Dendritic cell treated with granulocyte-macrophage colony-stimulating factor and Interleukin-4, amounts not matched to agents 40 ng/mL and 50 ng/mL, for 4 days (primary cell): ENCODE data around the gene LRG1.

Experiments used
- H3K27ac Mint-ChIP-seq: one replicate; pipeline ENCODE4 v1.8.0; 2022; ENCODE audit warnings: mild to moderate bottlenecking, mixed read lengths
- H3K27me3 Mint-ChIP-seq: one replicate; pipeline ENCODE4 v1.8.0; 2022; ENCODE audit warnings: mild to moderate bottlenecking, mixed read lengths
- H3K36me3 Mint-ChIP-seq: one replicate; pipeline ENCODE4 v1.8.0; 2022; ENCODE audit warnings: low read depth, mixed read lengths
- H3K4me1 Mint-ChIP-seq: one replicate; pipeline ENCODE4 v1.8.0; 2022; ENCODE audit warnings: low read depth, mixed read lengths
- H3K4me3 Mint-ChIP-seq: one replicate; pipeline ENCODE4 v1.8.0; 2022; ENCODE audit warnings: mild to moderate bottlenecking, moderate library complexity, mixed read lengths
- H3K9me3 Mint-ChIP-seq: one replicate; pipeline ENCODE4 v1.8.0; 2022; ENCODE audit warnings: mixed read lengths
- intact Hi-C: fragments of 100-400 bp; cut with micrococcal nuclease; formaldehyde crosslinking; loops from one replicate; pipeline ENCODE4 v1.15.0; 2022

The LRG1 gene

DNA sequence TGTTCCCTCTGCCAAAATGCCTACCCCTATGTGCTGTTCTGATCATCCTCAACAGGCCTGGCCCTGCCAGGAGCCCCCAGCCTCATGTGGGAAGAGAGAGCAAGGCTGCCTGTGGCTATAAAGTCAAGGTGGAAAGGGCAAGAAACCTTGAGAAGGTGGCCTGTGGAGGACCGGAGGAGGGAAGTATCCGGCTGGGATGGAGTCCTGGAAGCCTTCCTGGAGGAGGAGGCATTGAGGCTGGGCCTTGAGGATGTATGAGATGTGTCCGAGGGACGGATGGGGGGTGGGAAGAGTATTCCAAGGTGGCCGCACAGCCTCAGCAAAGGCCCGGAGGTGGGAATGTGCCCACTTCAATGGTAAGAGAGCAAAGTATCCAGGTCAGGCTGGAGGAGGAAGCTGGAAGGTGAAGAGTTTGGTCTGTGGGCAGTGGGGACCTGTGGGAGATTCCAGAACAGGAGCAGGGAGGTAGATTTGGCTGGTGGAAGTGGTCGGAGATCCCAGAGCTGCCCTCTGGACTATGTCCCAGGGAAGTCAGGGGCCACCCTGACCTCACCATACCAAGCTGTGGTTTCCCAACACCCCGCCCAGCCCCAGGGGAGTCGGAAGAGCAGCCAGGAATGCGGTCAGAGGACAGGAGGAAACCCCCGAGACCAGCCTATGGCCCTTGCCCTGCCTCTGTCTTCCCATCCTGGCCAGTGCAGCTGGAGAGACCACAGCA, 18.5 kb downstream of the LRG1 start:
- intact Hi-C loops: no loop called here

GRCh38 chr19:4519521-4520277, 20.1 kb downstream of the LRG1 start:
- H3K4me1 Mint-ChIP-seq: no peaks in the 10 kb centered on the region
- no peaks in the 10 kb centered on the region for H3K36me3 Mint-ChIP-seq
- H3K27ac Mint-ChIP-seq: no peak overlapping the region
- no peak overlapping the region for H3K4me3 Mint-ChIP-seq
- H3K27me3 Mint-ChIP-seq: peaks cover 21% of the 10 kb centered on the region
- H3K9me3 Mint-ChIP-seq: no peaks in the 10 kb centered on the region
- intact Hi-C loops: no loop called here

More for the DNA sequence above, 18.5 kb downstream of the LRG1 start:
- H3K36me3 Mint-ChIP-seq: no peaks in the 10 kb centered on the region
- H3K27ac Mint-ChIP-seq: no peak overlapping the region
- peaks cover 19% of the 10 kb centered on the region for H3K27me3 Mint-ChIP-seq
- peaks cover 5% of the 10 kb centered on the region for H3K4me1 Mint-ChIP-seq
- no peak overlapping the region for H3K4me3 Mint-ChIP-seq
- H3K9me3 Mint-ChIP-seq: no peaks in the 10 kb centered on the region

DNA sequence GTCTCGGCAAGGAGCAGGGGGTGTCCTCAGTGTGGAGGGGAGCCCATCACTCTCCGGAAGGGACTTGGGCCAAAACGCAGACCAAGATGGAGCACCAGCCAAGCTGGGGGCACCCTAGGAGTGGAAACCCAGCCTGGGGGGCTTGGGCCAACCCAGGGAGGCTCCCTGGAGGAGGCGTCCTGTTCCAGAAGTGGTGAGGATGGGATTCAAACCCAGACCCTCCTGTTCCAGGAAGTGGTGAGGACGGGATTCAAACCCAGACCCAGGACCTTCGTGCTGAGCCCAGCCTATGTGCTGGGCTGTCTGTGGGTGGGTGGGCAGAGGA, 20.7 kb downstream of the LRG1 start:
- intact Hi-C loops: no loop called here
- H3K4me1 Mint-ChIP-seq: no peaks in the 10 kb centered on the region
- H3K36me3 Mint-ChIP-seq: no peaks in the 10 kb centered on the region
- no peak overlapping the region for H3K4me3 Mint-ChIP-seq
- no peak overlapping the region for H3K27ac Mint-ChIP-seq
- peaks cover 21% of the 10 kb centered on the region for H3K27me3 Mint-ChIP-seq
- no peaks in the 10 kb centered on the region for H3K9me3 Mint-ChIP-seq

DNA sequence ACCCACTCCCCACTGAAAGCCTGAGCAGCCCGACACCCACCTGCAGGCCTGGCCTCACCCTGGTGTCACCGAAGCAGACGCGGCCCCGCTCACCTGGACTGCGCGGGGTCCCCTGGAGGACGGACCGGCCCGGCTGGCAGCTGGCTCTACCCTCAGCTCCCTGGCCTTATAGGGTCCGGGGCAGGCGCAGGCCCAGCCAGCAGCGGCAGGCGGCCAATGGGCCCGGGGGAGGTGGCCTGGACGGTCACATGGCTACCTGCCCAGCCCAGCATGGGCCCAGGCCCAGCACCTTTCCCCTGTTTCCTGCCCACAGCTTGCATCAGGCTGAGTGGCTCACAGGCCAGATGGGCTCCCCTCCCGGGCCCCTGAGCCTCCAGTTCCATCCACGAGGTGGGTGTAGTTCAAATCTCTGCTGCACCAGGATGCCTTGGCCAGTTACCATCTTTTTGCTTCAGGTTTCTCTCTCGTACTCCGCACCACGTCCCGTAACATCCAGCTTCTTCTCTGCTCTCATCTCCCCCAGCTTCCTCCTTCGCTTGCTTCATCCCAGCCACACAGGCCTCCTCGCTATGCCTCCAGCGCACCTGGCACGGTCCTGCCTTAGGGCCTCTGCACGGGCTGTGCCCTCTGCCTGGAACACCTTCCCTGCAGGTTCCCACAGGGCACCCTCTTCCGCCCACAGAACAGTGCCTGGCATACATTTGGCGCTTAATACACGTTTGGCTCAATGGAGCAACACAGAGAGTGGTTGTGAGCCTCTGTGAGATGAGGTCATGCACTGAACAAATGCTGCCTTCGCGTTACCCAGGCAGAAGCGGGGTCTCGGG, 21.3 kb downstream of the LRG1 start, which contains the start of gene PLIN4:
Gene PLIN4, minus strand, starts transcription at position 142 of the 827 bp plus-strand sequence. CDS start 214 bp downstream, outside the sequence.
- Mint-ChIP-seq H3K27me3 (peaks cover 24% of the 10 kb centered on the region), H3K4me1 (no peaks in the 10 kb centered on the region), H3K27ac (no peak within 1 kb of the TSS), H3K4me3 (no peak within 1 kb of the TSS), H3K9me3 (no peaks in the 10 kb centered on the region), H3K36me3 (no peaks in the 10 kb centered on the region)
- intact Hi-C loops: no loop called here

DNA sequence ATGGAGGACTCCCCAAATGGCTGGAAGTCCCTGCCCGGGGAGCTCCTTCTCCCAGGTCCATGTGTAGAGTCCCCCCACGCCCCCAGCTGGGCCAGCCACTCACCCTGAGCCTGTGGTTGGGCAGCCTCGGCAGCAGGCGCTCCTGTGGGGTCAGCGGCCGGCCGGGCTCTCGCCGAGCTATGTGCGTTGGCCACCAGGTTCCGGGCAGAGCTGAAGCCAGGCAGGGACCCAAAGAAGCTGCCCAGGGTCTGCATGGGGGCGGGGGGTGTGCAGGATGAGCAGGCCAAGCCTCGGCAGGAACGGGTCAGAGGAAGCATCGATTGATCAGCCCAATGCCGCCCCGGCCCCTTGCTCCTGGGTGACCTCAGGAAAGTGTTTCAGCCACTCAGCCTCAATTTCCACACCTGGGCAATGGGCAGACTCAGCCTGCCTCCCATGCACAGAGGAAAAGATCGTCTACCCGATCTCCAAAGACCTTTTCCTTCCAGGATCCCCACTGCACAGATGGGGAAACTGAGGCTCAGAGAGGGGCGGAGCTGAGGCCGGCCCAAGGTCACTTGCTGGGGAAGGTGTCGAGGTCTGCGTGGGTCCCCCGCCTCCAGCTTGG, 22.3 kb downstream of the LRG1 start:
- Mint-ChIP-seq H3K36me3 (no peaks in the 10 kb centered on the region), H3K4me3 (no peak overlapping the region), H3K27me3 (peaks cover 28% of the 10 kb centered on the region), H3K4me1 (no peaks in the 10 kb centered on the region), H3K9me3 (no peaks in the 10 kb centered on the region), H3K27ac (no peak overlapping the region)
- intact Hi-C loops: no loop called here

DNA sequence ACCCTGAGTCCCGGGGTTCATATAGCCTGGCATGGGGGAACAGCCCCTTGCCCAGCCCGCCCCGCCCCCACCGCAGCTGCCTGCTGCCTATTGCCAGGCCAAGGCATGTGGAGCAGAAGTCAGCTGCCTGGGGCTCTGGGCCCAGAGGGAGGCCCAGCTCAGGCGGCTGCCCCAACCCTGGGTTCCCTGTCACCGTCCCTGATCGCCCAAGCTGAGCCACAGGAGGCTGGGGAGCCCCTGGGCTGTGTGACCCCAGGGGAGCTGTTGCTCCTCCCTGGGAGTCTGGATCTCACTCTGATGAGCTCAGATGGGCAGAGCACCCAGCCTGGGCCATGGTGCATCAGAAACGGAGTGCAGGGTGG, 22.9 kb downstream of the LRG1 start:
- peaks cover 28% of the 10 kb centered on the region for H3K27me3 Mint-ChIP-seq
- no peaks in the 10 kb centered on the region for H3K36me3 Mint-ChIP-seq
- H3K9me3 Mint-ChIP-seq: no peaks in the 10 kb centered on the region
- no peak overlapping the region for H3K4me3 Mint-ChIP-seq
- H3K27ac Mint-ChIP-seq: no peak overlapping the region
- intact Hi-C loops: no loop called here
- no peaks in the 10 kb centered on the region for H3K4me1 Mint-ChIP-seq

DNA sequence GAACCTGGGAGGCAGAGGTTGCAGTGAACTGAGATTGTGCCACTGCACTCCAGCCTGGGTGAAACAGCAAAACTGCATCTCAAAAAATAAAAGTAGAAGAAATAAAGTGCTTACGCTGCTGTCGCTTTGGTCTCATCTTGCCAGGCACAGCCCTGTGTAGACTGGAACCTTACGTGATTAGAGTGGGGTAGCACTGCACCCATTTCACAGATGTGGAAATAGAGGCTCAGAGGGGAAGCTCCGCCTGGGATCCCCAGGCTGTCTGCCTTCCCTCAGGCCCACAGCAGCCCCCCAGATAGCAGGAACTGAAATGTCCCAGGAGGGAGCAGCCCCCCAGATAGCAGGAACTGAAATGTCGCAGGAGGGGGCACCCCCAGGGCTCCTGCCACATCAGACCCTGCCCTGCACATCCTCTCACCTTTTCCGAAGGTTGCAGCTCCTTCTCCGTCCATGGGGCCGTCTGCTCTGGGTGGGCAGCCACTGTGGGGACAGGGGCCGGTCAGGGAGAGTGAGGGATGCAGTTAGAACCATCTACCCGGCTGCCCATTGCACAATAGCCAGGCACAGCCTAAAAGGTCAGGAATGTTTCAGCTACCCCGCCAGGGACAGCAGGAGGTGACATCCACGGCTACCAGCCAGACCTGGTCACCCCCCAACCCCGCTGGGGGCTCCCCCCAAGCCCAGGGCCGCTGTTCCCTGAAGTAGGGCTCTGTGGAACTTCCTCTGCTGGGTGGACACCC, 23.5 kb downstream of the LRG1 start:
- Mint-ChIP-seq H3K4me3 (no peak overlapping the region), H3K27ac (no peak overlapping the region), H3K9me3 (no peaks in the 10 kb centered on the region), H3K4me1 (no peaks in the 10 kb centered on the region), H3K36me3 (no peaks in the 10 kb centered on the region), H3K27me3 (peaks cover 24% of the 10 kb centered on the region)
- intact Hi-C loops: no loop called here

GRCh38 chr19:4515732-4516131, 24.1 kb downstream of the LRG1 start:
- intact Hi-C loops: no loop called here
- Mint-ChIP-seq H3K36me3 (no peaks in the 10 kb centered on the region), H3K27ac (no peak overlapping the region), H3K27me3 (peaks cover 20% of the 10 kb centered on the region), H3K4me1 (no peaks in the 10 kb centered on the region), H3K4me3 (no peak overlapping the region), H3K9me3 (no peaks in the 10 kb centered on the region)

- Mint-ChIP-seq H3K9me3 (no peaks in the 10 kb centered on the region), H3K4me3 (no peak overlapping the region), H3K27ac (no peak overlapping the region), H3K27me3 (peaks cover 13% of the 10 kb centered on the region), H3K36me3 (no peaks in the 10 kb centered on the region), H3K4me1 (no peaks in the 10 kb centered on the region)
- intact Hi-C loops: no loop called here
These were observed 26.6 kb downstream of the LRG1 start for GRCh38 chr19:4513248-4513647.

- Mint-ChIP-seq H3K27ac (no peak overlapping the region), H3K4me3 (no peak overlapping the region), H3K9me3 (no peaks in the 10 kb centered on the region), H3K27me3 (peaks cover 12% of the 10 kb centered on the region), H3K36me3 (no peaks in the 10 kb centered on the region), H3K4me1 (no peaks in the 10 kb centered on the region)
- intact Hi-C loops: no loop called here
These were observed 27.8 kb downstream of the LRG1 start for GRCh38 chr19:4512070-4512469.

DNA sequence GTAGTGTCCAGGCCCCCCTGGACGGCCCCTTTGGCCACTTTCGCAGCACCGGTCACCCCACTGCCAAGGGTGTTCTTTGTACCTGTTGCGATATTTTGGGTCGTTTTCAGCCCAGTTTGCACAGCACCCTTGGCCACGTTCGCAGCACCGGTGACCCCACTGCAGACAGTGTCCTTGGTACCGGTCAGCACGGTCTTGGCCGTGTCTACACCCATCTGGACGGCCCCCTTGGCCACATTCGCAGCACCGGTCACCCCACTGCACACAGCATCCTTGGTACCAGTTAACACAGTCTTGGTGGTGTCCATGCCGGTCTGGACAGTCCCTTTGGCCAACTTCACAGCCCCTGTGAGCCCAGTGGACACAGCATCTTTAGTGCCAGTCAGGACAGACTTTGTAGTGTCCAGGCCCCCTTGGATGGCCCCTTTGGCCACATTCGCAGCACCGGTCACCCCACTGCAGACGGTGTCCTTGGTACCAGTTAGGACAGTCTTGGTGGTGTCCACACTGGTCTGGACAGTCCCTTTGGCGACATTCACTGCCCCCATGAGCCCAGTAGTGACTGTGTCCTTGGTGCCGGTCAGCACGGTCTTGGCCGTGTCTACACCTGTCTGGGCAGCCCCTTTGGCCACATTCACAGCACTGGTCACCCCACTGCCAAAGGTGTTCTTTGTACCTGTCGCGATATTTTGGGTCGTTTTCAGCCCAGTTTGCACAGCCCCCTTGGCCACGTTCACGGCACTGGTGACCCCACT, 28.4 kb downstream of the LRG1 start:
- H3K36me3 Mint-ChIP-seq: no peaks in the 10 kb centered on the region

DNA sequence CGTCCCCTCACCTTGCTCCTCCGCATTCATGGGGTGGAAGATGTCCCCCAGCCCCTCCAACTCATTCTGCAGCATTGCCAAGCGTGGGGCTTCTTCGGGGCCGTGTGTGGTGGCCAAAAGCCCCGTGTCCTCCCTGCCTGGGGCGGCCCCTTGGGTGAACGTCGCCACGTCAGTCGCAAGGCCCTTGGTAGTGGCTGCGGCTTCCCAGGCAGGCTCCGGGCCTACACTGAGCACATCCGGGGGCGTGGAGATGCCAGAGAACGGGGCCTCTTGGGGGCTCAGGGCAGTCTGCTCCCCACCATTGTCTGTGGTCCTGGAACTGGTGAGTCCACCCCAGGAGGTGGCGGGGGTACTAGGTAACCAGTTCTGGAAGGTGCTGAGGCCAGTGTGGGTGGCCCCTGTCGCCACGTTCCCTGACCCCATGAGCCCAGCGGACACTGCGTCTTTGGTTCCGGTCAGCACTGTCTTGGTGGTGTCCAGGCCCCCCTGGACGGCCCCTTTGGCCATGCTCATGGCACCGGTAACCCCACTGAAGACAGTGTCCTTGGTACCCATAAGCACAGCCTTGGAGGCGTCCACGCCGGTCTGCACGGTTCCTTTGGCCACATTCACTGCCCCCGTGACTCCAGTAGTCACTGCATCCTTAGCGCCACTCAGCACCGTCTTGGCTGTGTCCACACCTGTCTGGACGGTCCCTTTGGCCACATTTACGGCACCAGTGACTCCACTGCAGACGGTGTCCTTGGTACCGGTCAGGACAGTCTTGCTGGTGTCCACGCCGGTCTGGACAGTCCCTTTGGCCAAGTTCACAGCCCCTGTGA, 29.2 kb downstream of the LRG1 start:
- Mint-ChIP-seq H3K9me3 (no peaks in the 10 kb centered on the region), H3K4me3 (no peak overlapping the region), H3K27ac (no peak overlapping the region), H3K36me3 (no peaks in the 10 kb centered on the region), H3K27me3 (peaks cover 8% of the 10 kb centered on the region), H3K4me1 (peaks cover 12% of the 10 kb centered on the region)
- intact Hi-C loops: no loop called here

More for the DNA sequence above, 28.4 kb downstream of the LRG1 start:
- Mint-ChIP-seq H3K27ac (no peak overlapping the region), H3K4me1 (peaks cover 4% of the 10 kb centered on the region), H3K4me3 (no peak overlapping the region), H3K9me3 (no peaks in the 10 kb centered on the region), H3K27me3 (peaks cover 9% of the 10 kb centered on the region)
- intact Hi-C loops: no loop called here
